Mesenchymal stem cell (in vitro differentiated cells and primary cell): ENCODE measurements around the gene APOBEC3F.
"Not testable (repeated sequence)": the region's sequence is repeated elsewhere in the genome, so short reads cannot be mapped to it uniquely, and the experiment has no call there.

ENCODE experiments used
- DNase-seq: peaks from one replicate; pipeline ENCODE4 v3.0.0-alpha.2; 2013
- H2AFZ ChIP-seq: one replicate; pipeline ENCODE4 v1.6.1; 2013; ENCODE audit warnings: low read depth, mild to moderate bottlenecking, control low read depth, inconsistent platforms, low read length, moderate library complexity
- H2AK5ac ChIP-seq: 2 replicates; pipeline ENCODE4 v1.6.1; 2013; ENCODE audit warnings: low read length, moderate library complexity, mild to moderate bottlenecking, inconsistent platforms; ENCODE audit not compliant: severe bottlenecking
- H2BK120ac ChIP-seq: one replicate; pipeline ENCODE4 v1.6.1; 2013; ENCODE audit warnings: low read depth, mild to moderate bottlenecking, inconsistent platforms, low read length, moderate library complexity
- H2BK12ac ChIP-seq, 2 experiments: one replicate each; pipeline ENCODE4 v1.6.1; 2013; ENCODE audit warnings: inconsistent platforms in 2 of 2, low read length in 2 of 2, mild to moderate bottlenecking in 2 of 2, moderate library complexity in 2 of 2, control low read depth in 1 of 2
- H2BK15ac ChIP-seq: one replicate; pipeline ENCODE4 v1.6.1; 2013; ENCODE audit warnings: mild to moderate bottlenecking, low read depth, inconsistent platforms; ENCODE audit not compliant: poor library complexity, severe bottlenecking
- H2BK5ac ChIP-seq: 2 replicates; pipeline ENCODE4 v1.6.1; 2013; ENCODE audit warnings: low read depth, mild to moderate bottlenecking, low read length, control low read depth, inconsistent platforms; ENCODE audit not compliant: poor library complexity, severe bottlenecking
- H3K14ac ChIP-seq, 2 experiments: one replicate each; pipeline ENCODE4 v1.6.1; 2013; ENCODE audit warnings: inconsistent platforms in 2 of 2, low read length in 2 of 2, control low read depth in 1 of 2, mild to moderate bottlenecking in 1 of 2, moderate library complexity in 1 of 2
- H3K18ac ChIP-seq, 2 experiments: one replicate each; pipeline ENCODE4 v1.6.1; 2013; ENCODE audit warnings: inconsistent platforms in 2 of 2, low read length in 2 of 2, control low read depth in 1 of 2, low read depth in 1 of 2, mild to moderate bottlenecking in 1 of 2
- H3K23ac ChIP-seq, 2 experiments: one replicate each; pipeline ENCODE4 v1.6.1; 2013; ENCODE audit warnings: inconsistent platforms in 2 of 2, low read length in 2 of 2, mild to moderate bottlenecking in 2 of 2, moderate library complexity in 2 of 2, control low read depth in 1 of 2
- H3K27ac ChIP-seq: 2 replicates; pipeline ENCODE4 v1.5.1; 2013; ENCODE audit warnings: mild to moderate bottlenecking, moderate library complexity, low read length, control low read depth, inconsistent platforms; ENCODE audit not compliant: poor library complexity, severe bottlenecking
- H3K27me3 ChIP-seq, 2 experiments: 2 replicates each; pipeline versions ENCODE4 v1.6.1 to v1.7.0; 2013; ENCODE audit warnings: low read length in 2 of 2, mild to moderate bottlenecking in 2 of 2, moderate library complexity in 2 of 2, control low read depth in 1 of 2, inconsistent platforms in 1 of 2; ENCODE audit not compliant: control insufficient read depth in 1 of 2, insufficient read depth in 1 of 2
- H3K36me3 ChIP-seq, 2 experiments: 2 replicates each; pipeline versions ENCODE4 v1.6.1 to v1.7.0; 2013; ENCODE audit warnings: low read length in 2 of 2, control low read depth in 1 of 2, inconsistent platforms in 1 of 2, low read depth in 1 of 2, mild to moderate bottlenecking in 1 of 2; ENCODE audit not compliant: insufficient read depth in 2 of 2, control insufficient read depth in 1 of 2
- H3K4ac ChIP-seq, 2 experiments: one replicate each; pipeline ENCODE4 v1.6.1; 2013; ENCODE audit warnings: inconsistent platforms in 2 of 2, low read length in 2 of 2, mild to moderate bottlenecking in 2 of 2, moderate library complexity in 2 of 2, control low read depth in 1 of 2, low read depth in 1 of 2
- H3K4me1 ChIP-seq: 2 replicates; pipeline ENCODE4 v1.6.1; 2013; ENCODE audit warnings: low read depth, low read length, control low read depth; ENCODE audit not compliant: control insufficient read depth, insufficient read depth
- H3K4me2 ChIP-seq: 2 replicates; pipeline ENCODE4 v1.6.1; 2013; ENCODE audit warnings: low read length, mild to moderate bottlenecking, inconsistent platforms; ENCODE audit not compliant: poor library complexity, severe bottlenecking
- H3K4me3 ChIP-seq, 2 experiments: 2 replicates each; pipeline versions ENCODE4 v1.5.1 to v1.7.0; 2013; ENCODE audit warnings: low read length in 2 of 2, mild to moderate bottlenecking in 2 of 2, control low read depth in 1 of 2, low read depth in 1 of 2; ENCODE audit not compliant: insufficient read depth in 1 of 2
- H3K79me1 ChIP-seq: replicated peaks from 2 replicates; pipeline ENCODE4 v1.6.1; 2013; ENCODE audit warnings: mild to moderate bottlenecking, control low read depth, low read length, inconsistent platforms; ENCODE audit not compliant: poor library complexity, severe bottlenecking
- H3K9ac ChIP-seq: 2 replicates; pipeline ENCODE4 v1.7.0; 2013; ENCODE audit warnings: mild to moderate bottlenecking, low read length, moderate library complexity
- H3K9me3 ChIP-seq: 2 replicates; pipeline ENCODE4 v1.7.0; 2013; ENCODE audit warnings: mild to moderate bottlenecking, low read length; ENCODE audit not compliant: control insufficient read depth
- H4K8ac ChIP-seq: one replicate; pipeline ENCODE4 v1.6.1; 2013; ENCODE audit warnings: inconsistent platforms, mild to moderate bottlenecking, low read length, moderate library complexity
- H4K91ac ChIP-seq: one replicate; pipeline ENCODE4 v1.6.1; 2013; ENCODE audit warnings: mild to moderate bottlenecking, low read length, inconsistent platforms
- WGBS: methylation state at CpG from one replicate; pipeline ENCODE4 v1.1.7; 2013; ENCODE audit warnings: mixed read lengths; 5-methylcytosine and 5-hydroxymethylcytosine counted together

APOBEC3F gene

GRCh38 chr22:39012533-39013511 lies 27.8 kb upstream of the APOBEC3F start:
- Histone ChIP-seq H3K14ac (no peak overlapping the region), H2BK5ac (no peak overlapping the region), H3K36me3 (peaks cover 3 to 7% of the 10 kb centered on the region in 2 experiments), H2AFZ (no peak overlapping the region), H3K4me2 (no peak overlapping the region), H4K8ac (peak overlapping the region; percentile 84), H3K9ac (no peak overlapping the region), H3K4ac (no peak overlapping the region), H3K9me3 (no peaks in the 10 kb centered on the region), H3K27me3 (no peaks in the 10 kb centered on the region), H2BK120ac (no peak overlapping the region), H2BK12ac (peak overlapping the region; percentile 28 to 54), H4K91ac (peak overlapping the region; percentile 80), H2AK5ac (no peak overlapping the region), H3K4me3 (no peak overlapping the region), H3K79me1 (peaks cover 15% of the 10 kb centered on the region), H3K23ac (no peak overlapping the region), H3K27ac (no peak overlapping the region), H2BK15ac (no peak overlapping the region), H3K4me1 (peaks cover 17% of the 10 kb centered on the region), H3K18ac (no peak overlapping the region)
- WGBS: 82% methylated on average over 24 of the region's 29 CpGs
- no peak for DNase-seq

DNA sequence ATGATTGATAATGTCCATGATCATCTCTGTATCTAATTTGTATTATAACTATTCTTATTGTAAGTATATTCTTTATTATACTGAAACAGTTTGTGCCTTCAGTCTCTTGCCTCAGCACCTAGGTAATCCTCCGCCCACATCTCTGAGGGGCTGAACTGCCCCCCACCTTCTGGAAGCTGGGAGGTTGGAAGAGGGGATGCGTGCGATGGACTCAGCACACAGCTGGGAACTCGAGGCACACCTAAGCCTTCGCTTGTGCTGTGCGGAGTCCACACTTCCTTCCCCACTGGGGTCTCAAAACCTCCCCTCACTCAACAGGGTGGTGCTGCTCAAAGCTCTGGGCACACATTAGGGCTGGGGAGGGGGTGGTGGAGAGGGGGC lies 27.1 kb upstream of the APOBEC3F start:
- H3K18ac ChIP-seq: peak overlapping the region; percentile 83 to 87
- H3K9ac ChIP-seq: peak overlapping the region; percentile 86
- H3K4me1 ChIP-seq: peaks cover 17% of the 10 kb centered on the region
- peak overlapping the region; percentile 90 for H3K27ac ChIP-seq
- not testable (repeated sequence) for H3K27me3 ChIP-seq, H2BK5ac ChIP-seq, H3K9me3 ChIP-seq, DNase-seq, H3K14ac ChIP-seq, H3K4me2 ChIP-seq, H2AFZ ChIP-seq, H2AK5ac ChIP-seq, H3K23ac ChIP-seq
- H4K91ac ChIP-seq: peak overlapping the region; percentile 80
- H2BK120ac ChIP-seq: peak overlapping the region; percentile 79
- H3K4me3 ChIP-seq: peak overlapping the region in 1 of 2 experiments; percentile 90
- WGBS: 100% methylated on average over 3 of the region's 6 CpGs
- peak overlapping the region; percentile 28 to 88 for H2BK12ac ChIP-seq
- peak overlapping the region; percentile 71 to 81 for H3K4ac ChIP-seq
- H3K79me1 ChIP-seq: peaks cover 15% of the 10 kb centered on the region
- peaks cover 7 to 14% of the 10 kb centered on the region in 2 experiments for H3K36me3 ChIP-seq
- H4K8ac ChIP-seq: peak overlapping the region; percentile 97
- H2BK15ac ChIP-seq: peak overlapping the region; percentile 60

DNA sequence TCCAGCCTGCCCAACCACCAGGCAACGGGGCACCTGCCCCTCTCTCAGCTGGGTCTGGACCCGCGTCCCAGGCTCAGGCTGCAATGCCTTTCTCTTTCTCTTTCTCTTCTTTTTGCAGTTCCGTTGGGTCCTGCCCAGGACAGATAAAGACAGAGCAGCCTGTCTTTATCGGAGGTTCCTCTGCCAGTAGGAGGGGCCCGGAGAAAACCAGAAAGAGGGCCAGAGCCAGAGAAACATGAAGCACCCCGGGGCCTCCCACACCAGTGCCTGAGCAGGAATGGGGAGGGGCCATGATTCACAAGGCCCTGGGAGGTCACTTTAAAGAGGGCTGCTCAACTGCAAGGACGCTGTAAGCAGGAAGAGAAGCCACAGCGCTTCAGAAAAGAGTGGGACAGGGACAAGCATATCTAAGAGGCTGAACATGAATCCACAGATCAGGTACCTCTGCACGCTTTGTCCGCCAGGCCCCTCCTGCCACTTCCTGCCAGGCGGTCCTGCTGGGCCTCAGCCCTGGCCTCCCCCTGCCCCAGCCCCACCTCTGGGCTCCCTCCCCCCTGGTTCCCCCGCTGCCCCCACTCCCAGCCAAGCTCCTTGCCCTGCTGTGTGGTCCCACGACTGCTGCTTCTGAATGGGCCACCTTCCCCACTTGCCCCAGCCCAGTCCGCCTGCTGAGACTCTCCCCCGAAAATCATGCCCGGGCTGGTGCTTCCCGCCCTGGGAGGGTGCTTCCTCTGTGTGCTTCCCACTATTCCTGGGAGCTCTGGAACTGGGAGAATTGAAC lies 26.5 kb upstream of the APOBEC3F start, which contains the start of gene APOBEC3C:
Gene APOBEC3C, plus strand, starts transcription at position 316 of the 781 bp plus-strand sequence. Its CDS starts 106 bp downstream, at position 422.
- peaks cover 12 to 18% of the 10 kb centered on the region in 2 experiments for H3K36me3 ChIP-seq
- H2BK12ac ChIP-seq: peak within 1 kb of the TSS; percentile 28 to 88
- H2BK120ac ChIP-seq: peak within 1 kb of the TSS; percentile 89
- H2AK5ac ChIP-seq: no peak within 1 kb of the TSS
- H3K14ac ChIP-seq: peak within 1 kb of the TSS in 1 of 2 experiments; percentile 84
- peak within 1 kb of the TSS; percentile 90 for H3K27ac ChIP-seq
- peak within 1 kb of the TSS; percentile 54 for H3K4me2 ChIP-seq
- no peak within 1 kb of the TSS for H3K23ac ChIP-seq
- peak within 1 kb of the TSS; percentile 94 for H2BK5ac ChIP-seq
- peak within 1 kb of the TSS; percentile 81 to 84 for H3K4ac ChIP-seq
- peak within 1 kb of the TSS; percentile 86 for H3K9ac ChIP-seq
- no peak within 1 kb of the TSS for H2AFZ ChIP-seq
- peak within 1 kb of the TSS; percentile 93 for H4K91ac ChIP-seq
- peaks cover 15% of the 10 kb centered on the region for H3K79me1 ChIP-seq
- H4K8ac ChIP-seq: peak within 1 kb of the TSS; percentile 97
- DNase-seq: peak; percentile 95
- H3K27me3 ChIP-seq: no peaks in the 10 kb centered on the region
- no peaks in the 10 kb centered on the region for H3K9me3 ChIP-seq
- WGBS: 3% methylated on average over 17 of the region's 18 CpGs
- peak within 1 kb of the TSS; percentile 96 to 98 for H3K18ac ChIP-seq
- H2BK15ac ChIP-seq: peak within 1 kb of the TSS; percentile 97
- H3K4me3 ChIP-seq: peak within 1 kb of the TSS; percentile 56 to 90
- peaks cover 17% of the 10 kb centered on the region for H3K4me1 ChIP-seq
